H4 (cell line): Measurements from ENCODE around the gene OR10H3. TPM values are rescaled to one million over a fixed set of nuclear protein-coding genes. Genes with fewer than 3 reads are reported as not detected.
"Not testable (repeated sequence)": the region's sequence is repeated elsewhere in the genome, so short reads cannot be mapped to it uniquely, and the experiment has no call there.

Experiments
- DNase-seq: peaks from one replicate; pipeline ENCODE4 v3.0.0-alpha.2; 2015; ENCODE audit warnings: low spot score
- total RNA-seq: library from RNA; depleted of rRNA; stranded (reverse); fragments of >200 nt; shearing (Covaris generic); gene quantifications from 2 replicates; pipeline ENCODE4 v1.2.3, GENCODE V29; 2014; rRNA removed

OR10H3 gene, protein sequence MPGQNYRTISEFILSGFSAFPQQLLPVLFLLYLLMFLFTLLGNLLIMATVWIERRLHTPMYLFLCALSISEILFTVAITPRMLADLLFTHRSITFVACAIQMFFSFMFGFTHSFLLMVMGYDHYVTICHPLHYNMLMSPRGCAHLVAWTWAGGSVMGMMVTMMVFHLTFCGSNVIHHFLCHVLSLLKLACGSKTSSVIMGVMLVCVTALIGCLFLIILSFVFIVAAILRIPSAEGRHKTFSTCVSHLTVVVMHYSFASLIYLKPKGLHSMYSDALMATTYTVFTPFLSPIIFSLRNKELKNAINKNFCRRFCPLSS
- not detected in 2 replicates for total RNA-seq

DNA sequence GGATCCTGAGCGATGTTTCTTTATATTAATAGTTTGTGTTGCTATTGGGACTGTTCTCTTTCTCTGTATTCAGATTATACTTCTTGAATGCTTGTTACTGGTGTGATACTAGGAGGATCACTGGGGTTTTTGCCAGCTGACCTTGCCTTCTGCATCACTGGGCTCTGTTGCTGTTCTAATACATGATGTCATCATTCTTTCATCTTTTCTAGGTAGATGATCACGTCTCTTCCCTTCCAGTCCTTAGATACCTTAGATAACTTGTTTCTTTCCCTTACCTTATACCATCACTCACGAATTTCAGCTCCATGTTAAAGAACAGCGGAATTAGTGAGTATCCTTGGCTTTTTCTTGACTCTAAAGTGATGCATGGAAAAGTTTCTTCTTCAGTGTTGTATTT, at the start of gene OR10H3:
OR10H3 (plus strand) TSS at position 264 of the 400 bp plus-strand sequence. CDS start 3,408 bp downstream, outside the sequence.
- no peak for DNase-seq

DNA sequence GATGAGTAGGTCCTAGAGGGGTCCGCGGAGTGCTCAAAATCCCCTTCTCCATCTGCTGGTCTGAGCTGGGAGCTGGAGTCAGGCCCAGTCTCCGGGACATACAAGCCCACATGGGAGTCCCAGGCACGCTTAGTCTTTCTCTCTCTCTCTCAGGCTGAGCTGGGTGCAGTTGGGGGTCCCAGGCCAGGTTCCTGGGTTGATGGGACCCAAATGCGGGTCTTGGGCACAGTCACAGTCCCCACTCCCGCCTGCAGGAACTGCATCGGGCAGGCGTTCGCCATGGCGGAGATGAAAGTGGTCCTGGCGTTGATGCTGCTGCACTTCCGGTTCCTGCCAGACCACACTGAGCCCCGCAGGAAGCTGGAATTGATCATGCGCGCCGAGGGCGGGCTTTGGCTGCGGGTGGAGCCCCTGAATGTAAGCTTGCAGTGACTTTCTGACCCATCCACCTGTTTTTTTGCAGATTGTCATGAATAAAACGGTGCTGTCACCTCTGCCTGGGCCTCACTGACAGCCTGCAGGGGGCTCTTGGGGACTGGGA, 41.1 kb upstream of the OR10H3 start:
- DNase-seq: peak; percentile 45

DNA sequence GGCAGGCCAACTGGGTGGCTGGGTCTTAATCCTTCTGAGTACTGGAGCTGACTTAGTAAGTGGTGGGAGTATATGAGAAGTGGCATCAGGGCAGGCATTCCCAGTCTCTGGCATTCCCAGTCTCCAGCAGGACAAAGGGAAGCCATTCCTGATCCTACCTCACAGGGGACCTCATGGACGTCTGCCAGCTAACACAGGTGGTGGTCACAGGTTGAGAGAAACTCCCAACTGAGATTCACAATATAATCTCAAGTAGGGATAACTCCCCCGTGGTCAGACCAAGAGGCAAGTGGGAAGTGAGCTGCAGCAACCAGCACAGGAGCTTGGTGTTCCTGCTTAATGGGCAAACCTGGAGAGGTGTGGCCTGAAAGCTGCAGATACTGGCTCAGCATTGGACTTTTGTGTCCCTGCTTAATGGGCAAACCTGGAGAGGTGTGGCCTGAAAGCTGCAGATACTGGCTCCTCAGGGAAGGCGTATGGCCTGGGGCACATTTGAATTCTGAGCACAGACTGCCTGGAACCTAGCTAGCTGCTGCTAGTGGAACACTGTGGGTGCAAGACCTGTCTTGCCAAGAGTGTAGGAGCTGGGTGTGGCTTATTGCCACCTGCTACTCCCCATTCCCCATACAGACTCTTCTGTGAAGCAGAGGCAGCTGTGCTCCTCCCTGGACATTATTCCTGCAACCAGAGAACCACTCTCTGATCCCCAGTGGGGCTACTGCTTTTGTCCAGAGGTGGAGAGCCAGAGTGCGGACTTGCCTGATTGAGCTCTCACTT, 35.8 kb upstream of the OR10H3 start:
- DNase-seq: peak; percentile 35

DNA sequence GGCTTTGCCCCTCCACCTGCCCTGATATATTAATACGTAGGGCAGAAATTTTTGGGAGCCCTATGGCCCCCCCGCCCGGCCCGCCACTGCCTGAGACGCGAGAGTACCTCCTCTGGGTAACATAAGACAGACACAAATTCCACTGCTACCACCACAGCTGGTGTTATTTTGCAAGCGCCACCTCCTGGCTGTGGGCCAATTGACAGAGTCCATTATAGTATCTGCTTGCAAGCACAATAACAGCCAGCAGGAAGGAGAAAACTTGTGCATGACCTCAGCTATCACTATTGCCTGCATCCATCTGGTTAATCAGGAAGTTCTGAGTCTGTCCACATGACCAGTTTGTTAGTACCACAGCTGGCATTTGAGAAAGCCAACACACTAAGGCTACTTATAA, 35.3 kb upstream of the OR10H3 start:
- DNase-seq: peak; percentile 94

DNA sequence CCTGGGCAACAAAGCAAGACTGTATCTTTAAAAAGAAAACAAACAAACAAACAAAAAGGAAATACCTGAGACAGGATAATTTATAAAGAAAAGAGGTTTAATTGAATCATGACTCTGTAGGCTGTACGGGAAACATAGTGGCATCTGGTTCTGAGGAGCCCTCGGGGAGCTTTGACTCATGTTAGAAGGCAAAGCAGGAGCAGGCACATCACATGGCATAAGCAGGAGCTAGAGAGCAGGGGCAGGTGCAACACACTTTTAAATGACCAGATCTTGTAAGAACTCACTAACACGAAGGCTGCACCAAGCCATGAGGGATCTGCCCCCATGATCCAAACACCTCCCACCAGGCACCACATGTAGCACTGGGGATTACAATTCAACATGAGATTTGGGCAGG, 23.1 kb upstream of the OR10H3 start:
- DNase-seq: no peak

DNA sequence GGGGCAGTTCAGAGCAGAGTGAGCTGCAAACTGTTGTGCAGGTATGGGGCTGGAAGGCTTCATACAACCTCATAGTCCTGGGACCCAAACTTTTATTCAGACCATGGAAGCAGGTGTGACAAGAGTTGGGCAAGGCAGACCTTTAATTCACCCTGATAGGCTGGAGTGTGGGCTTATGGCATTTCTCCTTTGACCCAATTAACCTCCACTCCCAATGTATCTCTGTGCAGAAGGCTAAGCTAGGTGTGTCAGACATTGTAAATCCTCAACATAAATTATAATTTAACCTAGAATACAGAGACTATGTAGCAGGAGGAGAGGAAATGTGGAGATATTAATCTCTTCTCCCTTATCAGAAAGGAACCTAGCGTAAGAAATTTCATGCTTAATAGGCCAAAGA, 22.1 kb upstream of the OR10H3 start:
- DNase-seq: no peak

DNA sequence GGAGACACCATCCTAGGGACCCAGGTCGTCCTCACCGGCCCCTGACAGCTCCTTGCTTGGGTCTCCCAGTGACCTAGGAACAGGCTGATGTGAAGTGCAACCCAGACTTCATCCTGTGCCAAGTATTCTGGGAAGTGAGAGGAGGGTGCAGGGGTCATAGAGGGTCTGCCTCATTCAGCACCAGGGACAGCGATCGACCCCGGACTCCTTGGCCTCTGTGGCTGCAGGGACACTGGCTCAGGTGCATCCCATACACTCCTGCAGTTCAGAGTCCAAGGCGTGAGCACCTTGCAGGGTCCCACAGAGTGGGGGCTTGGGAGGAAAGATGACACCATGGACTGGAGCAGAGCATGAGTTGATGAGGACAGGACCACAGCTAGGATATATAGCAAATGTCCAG, 20.0 kb upstream of the OR10H3 start:
- no peak for DNase-seq

DNA sequence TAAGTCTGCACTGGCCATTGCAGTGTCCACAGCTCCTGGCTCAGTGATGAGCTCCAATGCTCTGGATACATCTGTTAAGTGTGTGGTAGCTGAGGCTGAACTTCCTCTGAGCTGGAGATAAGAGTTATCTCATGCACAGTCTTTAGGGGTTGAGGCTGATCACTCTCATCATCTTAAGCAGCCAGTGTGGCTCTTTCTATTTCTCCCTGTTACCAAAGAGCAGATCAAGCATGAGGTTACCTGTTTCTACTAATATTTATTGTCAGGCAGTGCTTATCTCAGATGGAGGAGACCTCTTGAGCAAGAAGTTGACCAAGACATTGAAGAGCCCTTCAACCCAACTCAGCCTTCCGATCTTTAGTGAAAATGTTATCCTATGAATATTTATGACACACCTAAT, 16.5 kb upstream of the OR10H3 start:
- DNase-seq: no peak

DNA sequence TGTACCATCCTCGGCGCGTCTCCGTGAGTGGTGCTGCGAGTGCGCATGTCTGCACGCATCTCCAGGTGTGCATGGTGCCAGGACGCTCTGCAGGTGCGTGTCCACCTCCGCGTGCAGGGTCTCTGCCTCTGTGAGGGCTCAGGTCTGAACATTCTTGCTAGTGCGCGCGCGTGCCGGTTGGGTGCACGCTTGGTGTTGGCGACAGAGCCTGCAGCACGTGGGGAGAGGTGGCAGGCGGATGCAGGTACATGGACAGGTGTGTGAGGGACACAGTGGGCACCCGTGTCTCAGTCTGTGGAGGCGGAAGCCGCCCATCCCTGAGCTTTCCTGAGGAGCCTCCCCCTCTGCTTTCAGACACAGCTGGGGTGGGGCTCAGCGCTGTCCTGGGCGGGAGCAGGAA, 14.8 kb upstream of the OR10H3 start:
- DNase-seq: no peak

DNA sequence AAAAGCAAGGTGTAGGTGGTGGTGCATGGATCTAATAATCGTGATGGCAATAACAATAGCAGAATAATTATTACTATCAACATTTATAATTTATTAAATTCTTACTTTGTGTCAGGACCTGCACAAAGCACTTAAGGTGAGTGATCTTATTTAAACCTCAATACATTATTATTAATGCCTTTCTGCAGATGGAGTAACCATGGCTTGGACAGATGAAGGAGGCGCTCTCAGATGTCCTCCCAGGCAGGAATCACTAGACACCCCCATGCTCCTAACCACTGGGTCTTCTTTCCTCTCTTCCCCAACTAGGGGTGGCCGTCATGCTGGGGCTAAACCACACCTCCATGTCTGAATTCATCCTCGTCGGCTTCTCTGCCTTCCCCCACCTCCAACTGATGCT, 10.1 kb upstream of the OR10H3 start, which contains the start of gene OR10H2:
OR10H2 (plus strand) TSS at position 301 of the 400 bp plus-strand sequence; CDS start at position 321, 20 bp downstream.
- DNase-seq: no peak

DNA sequence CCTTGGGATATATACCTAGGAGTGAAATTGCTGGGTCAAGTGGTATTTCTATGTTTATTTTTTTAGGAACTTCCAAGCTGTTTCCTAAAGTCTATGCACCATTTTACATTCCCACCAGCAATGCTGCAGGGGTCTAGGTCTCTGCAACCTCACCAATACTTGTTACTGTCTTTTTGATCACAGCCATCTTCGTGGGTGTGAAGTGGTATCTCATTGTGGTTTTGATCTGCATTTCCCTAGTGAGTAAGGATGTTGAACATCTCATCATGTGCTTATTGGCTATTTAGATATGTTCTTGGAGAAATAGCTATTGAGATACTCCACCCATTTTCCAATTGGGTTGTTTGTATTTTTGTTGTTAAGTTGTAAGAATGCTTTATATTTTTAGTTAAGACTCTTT, 7.2 kb upstream of the OR10H3 start:
- DNase-seq: no peak

DNA sequence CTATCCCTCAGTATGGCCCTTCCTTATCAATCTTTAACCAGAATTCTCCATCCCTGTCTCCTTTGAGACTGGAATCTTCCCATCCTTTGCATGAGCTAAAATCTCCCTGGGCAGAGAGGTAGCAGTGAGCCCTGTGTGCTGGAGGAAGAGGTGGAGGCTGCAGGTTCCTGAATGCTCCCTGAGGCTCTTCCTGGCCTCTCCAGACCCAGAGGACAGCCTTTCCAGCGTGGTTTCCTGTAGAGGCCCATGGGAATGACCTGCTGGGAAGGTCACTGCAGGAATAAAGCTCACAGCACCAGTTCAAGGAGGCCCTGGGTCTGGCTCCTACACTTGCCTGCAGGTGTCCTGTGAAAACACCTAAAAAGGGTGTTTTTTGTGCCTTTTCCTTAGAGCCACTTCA, 5.4 kb upstream of the OR10H3 start:
- DNase-seq: no peak

DNA sequence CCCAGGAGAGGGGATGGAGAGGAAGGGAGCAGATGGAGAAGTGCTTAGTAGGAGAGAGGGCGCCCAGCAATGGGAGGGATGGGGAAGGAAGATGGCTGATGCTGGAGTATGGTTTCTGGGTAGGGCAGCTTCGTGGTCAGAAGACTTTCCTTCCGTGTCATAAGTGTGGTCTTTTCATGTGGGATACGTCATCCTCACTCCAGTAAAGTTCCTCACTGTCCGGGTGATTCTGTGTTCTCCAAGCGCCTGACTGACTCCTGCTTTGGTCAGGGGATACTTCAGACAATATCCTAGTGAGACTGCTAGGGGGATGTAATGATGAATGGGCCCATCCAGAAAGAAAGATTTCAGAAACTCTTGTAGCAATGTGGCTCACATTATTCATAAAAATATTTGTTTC, 3.9 kb upstream of the OR10H3 start:
- no peak for DNase-seq

DNA sequence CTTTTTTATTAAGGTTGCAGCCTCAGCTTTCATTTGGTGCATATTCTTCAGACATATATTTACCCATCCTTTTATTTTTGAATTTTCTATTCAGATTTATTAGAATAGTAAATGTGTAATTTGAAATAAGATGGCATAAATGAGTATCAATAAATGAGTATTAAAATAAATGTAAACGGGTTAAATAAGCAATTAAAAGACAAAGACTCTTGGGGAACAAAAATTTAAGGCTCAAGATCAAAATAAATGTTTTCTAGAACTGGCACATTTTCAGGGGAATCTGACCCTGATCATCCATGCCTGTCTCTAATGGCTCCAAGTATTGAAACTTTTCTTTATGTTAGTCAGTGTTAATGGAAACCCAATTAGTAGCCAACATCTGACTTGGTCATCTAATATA, 3.0 kb downstream of the OR10H3 start:
- DNase-seq: no peak

DNA sequence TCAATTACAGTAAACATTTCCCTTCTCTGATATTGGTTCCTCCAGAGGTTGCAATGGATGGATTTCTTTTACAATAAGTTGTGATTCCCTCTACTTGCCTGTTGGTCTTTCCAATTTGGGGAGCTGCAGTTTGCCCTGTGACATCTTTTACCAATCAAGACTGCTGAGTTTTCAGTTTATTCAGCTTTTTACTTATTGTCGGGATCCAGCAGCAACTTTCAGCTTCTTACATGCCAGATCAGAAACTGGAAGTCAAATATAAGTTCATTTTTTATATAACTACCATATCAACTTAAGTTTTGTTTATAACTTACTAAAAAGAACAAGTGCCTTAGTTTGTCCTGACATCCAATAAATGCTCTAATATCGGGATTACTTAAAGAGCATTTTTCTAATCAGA, 10.5 kb downstream of the OR10H3 start:
- no peak for DNase-seq

DNA sequence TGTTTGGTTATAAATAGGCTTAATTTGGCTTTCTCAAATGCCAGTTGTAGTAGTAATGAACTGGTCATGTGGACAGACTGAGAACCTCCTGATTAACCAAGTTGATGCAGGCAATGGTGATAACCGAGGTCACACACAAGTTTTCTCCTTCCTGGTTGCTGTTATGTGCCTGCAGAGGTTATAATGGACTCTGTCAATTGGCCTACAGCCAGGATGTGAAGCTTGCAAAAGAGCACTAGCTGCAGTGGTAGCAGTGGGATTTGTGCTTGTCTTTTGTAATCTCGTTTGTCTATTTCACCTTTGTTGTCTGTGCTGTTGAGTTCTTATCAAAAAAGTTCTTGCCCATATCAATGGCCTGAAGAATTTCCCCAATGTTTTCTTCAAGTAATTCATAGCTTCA, 20.6 kb downstream of the OR10H3 start:
- DNase-seq: no peak

DNA sequence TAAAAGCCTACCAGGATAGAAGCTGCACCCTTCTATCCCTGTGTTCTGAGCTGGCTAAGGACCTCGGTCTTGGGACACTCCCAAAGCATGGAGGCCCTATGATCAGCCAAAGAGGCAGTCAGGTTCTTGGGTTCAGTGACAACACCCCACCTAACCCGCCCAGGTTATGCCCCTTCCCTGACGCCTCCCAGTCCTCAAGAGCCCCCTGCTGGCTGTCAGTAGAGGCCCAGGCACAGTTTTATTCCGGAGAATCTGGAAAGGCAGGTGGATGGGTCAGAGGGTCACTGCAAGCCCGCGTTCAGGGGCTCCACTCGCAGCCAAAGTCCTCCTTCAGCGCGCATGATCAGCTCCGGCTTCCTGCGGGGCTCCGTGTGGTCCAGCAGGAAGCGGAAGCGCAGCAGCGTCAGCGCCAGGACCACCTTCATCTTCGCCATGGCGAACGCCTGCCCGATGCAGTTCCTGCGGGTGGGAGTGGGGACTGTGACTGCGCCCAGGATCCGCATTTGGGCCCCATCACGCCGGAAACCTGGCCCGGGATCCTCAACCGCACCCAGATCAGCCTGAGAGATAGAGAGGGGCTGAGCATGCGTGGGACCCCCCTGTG, 22.3 kb downstream of the OR10H3 start:
- DNase-seq: no peak

DNA sequence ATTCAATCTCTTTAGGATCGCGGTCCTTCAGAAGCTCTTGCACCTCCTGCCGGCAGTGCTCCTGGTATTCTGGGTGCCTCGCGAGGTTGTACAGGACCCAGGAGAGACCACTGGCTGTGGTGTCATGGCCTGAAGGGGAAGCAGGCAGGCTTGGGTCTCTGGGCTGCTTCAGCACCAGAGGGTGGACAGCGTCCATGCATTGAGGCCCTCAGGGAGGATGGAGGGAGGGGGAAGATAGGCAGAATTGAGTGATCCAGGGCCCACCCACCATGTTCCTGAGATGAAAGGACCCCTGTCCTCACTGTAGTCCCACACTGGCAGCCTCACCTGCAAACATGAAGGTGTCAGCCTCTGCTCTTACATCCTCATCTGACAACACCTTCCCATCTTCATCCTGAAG, 31.8 kb downstream of the OR10H3 start:
- DNase-seq: no peak

DNA sequence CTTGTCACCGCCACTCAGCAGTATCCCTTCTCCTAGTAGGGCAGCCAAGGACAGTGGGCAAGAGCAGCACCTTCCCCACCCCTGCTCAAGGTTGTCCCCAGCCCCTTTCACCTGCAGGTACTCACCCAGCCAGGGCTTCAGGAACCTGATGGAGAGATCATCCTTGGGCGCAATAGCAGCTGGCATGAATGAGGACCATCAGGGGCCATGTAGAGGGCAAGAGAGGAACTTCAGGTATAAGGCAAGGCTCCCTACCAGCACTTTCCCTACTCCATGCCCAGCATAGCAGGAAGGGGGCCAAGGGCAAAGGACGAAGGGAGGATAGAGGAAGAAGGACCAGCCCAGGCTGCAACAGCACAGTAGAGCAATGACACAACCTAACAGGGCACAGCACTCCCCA, 36.4 kb downstream of the OR10H3 start:
- DNase-seq: not testable (repeated sequence)

DNA sequence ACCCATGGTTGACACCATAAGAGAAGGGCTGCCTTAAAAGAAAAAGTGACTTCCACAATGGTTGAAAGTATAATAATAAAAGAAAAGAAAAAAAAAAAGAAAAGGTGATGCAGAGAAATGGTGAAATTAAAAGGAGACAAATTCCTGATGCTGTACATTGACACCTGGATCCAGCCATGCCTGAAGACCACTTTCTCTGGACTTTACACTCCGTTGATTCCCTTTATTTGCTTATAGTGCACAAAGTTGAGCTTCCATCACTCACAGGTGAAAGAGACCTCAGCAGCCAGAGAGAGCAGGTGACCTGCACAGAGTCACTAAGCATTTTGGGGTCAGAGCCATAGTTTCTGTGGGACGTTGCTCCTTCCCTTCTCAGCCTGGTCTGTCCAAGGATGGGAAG, 37.5 kb downstream of the OR10H3 start:
- DNase-seq: no peak

DNA sequence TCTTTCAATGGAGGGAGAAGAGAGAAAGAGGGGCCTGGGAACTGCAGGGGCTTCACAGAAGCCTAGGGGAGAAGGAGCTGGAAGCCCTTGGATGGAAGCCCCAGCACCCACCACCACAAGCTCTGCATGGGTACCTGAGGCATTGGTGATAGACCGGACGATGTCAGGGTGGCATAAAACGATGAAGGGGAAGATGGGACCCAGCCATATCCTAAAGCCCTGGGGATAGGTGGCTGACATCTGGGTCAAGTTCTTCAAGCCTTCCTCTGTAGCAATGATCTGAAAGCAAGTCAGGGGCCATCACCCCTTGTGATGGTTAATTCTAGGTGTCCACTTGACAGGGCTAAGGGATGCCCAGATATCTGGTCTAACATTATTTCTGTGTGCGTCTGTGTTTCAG, 38.5 kb downstream of the OR10H3 start:
- no peak for DNase-seq
